GM03348 (cell line): ENCODE data around the gene ROR1.
A peak's percentile ranks its signal among the peaks of the same experiment; 100 is the strongest.

Source experiments
- DNase-seq: peaks from one replicate; pipeline ENCODE4 v3.0.0; 2012; ENCODE audit warnings: low spot score

The ROR1 gene

GRCh38 chr1:64060611-64061302 lies 286.9 kb downstream of the ROR1 start:
- no peak for DNase-seq

- no peak for DNase-seq
Observed at GRCh38 chr1:64061430-64062104, 287.8 kb downstream of the ROR1 start.

GRCh38 chr1:64062529-64062928 lies 288.7 kb downstream of the ROR1 start:
- no peak for DNase-seq

DNA sequence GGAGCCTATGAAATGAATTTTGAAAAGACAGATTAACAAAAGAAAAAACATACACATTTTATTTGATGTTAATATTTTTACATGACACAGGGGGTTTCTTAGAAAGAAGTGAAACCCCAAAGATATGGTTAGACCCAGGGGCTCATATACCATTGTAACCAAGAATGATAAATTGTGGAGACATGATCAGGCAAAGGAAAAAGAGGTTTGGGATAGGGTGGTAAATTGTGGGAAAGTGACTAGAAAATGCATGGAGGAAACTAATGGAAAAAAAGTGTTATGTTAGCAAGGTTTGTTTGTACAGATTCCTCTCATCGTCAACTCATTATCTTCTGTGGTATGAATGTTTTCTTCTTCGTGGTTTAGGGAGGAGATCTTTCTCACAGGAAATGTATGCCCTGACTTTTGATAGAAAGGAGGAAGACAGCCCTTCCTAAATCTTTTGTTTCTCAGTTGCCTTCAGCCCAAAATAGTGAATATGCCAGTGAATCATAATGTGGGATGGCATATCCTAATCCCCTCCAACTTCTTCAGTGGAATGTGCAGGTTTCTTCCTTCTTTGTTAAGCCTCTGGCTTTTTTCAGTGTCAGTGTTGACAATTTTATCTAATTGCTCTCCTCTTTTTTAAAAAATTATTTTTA lies 289.2 kb downstream of the ROR1 start:
- peak; percentile 54 for DNase-seq

DNA sequence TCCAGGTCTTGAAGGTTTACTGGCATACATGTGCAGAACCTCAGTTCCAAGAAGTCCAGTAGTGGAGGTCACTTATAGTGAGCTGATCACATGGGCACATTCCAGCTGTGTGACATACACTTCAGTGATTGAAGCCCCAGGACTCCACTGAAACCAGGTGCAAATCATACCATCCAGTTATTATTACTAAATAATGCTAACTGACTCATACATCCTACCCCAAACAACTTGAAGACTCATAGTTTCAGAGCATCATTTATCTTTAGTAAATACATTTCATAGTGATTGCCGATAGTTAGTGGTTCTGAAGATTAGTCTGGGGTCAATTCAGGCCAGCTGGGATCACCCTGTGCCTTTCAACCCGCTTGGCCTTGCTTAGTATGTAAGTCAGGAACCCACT lies 291.8 kb downstream of the ROR1 start:
- no peak for DNase-seq

GRCh38 chr1:64072089-64072793 lies 298.4 kb downstream of the ROR1 start:
- no peak for DNase-seq

- DNase-seq = no peak
Observed at GRCh38 chr1:64073705-64074104, 299.9 kb downstream of the ROR1 start.

GRCh38 chr1:64074767-64075166 lies 300.9 kb downstream of the ROR1 start:
- DNase-seq = no peak

DNA sequence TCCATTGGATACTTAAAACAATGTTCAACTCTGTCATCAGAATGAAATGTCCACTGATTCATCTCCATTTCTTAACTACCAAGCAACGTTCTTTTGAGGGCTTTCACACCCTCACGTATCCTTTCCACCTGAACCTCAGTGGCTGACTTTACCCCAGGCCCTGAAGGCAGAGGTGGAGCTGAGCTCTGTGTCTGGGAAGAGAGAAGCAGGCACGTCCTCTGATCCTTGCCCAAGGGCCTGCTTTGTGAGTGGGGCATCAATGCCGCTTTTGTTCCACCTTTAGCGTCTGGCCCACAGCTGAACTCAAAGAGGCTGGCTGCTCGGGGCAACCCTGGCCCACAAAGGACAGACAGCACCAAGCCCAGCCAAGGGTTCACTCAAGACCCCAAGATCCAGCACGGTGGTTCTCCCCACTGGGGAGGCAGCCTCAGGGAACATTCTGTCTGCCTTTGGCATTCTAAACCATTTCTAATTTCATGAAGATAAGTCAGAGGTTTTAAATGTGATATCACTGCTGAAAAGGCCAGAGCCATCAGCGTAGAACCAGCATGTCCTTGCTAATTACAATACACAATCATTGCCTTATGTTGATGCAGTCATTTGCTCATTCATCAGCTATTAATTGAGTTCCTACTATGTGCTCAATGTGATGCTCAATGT lies 303.6 kb downstream of the ROR1 start:
- no peak for DNase-seq

DNA sequence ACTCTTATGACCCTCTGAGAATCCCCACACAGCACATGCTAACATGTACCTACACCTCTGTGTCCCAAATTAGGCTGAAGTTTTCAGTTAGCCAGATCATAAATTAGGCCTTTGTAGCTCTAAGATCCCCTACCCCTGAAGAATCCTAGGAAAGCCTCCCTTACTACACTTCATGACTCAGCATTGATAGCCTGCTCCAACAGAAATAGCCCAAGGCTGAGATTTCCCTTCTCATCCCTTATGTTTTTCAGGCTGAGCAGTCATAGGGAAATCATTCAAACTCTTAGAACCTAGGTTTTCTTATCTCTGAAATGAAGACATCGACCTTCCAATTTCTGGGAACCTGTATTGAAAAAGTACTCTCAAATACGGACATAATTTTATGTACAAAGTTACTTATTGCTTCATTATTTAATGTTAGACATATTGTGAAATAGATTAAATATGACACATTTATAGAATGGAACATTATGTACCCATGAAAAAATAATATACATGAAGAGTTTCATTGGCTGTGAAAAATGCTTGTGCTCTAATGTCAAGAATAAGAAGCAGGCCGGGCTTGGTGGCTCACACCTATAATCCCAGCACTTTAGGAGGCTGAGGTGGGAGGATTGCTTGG lies 307.2 kb downstream of the ROR1 start:
- peak; percentile 18 for DNase-seq

DNA sequence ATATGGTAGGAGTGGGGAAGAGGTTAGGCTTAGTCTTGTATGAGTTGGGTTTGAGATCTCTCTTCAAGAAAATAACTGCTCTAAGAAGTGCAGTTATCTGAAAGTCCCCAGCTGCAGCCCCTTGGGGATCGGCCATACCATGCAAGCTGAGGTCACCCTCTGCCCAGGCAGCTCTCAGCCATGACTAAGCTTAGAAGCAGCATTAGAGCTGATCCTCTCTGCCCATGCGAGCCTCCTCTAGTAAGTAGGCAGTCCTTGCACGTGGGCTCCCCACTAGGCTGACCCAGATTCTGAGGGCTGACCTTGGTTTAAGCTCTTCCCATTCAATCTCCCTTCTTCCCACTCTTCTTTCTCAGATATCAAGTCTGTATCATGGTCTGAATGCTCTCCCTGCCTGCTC lies 308.6 kb downstream of the ROR1 start:
- peak; percentile 29 for DNase-seq

- DNase-seq = no peak
Observed at GRCh38 chr1:64084451-64084850, 310.6 kb downstream of the ROR1 start.

GRCh38 chr1:64087768-64088167 lies 314.0 kb downstream of the ROR1 start:
- DNase-seq = peak; percentile 55

- DNase-seq = no peak
Observed at GRCh38 chr1:64090436-64090835, 316.6 kb downstream of the ROR1 start.

GRCh38 chr1:64092851-64093371 lies 319.1 kb downstream of the ROR1 start:
- DNase-seq = no peak

DNA sequence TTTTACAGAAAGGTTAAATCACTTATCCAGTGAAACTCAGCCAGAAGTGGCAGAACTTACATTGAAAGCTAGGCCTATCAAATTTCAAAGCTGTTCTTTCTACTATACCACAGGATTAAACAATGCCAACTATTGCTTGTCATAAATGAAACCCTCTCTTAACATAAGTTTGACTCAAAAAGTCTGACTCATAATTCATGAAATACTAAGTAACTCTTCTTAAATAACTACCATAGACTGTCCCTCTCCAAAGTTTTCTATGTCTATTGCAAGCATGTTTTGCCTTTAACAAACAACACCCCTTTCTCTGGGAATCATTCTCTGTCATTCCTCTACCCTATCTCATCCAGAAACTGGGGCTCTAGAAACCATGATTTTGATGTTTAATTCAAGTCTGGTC lies 320.1 kb downstream of the ROR1 start:
- DNase-seq = no peak

DNA sequence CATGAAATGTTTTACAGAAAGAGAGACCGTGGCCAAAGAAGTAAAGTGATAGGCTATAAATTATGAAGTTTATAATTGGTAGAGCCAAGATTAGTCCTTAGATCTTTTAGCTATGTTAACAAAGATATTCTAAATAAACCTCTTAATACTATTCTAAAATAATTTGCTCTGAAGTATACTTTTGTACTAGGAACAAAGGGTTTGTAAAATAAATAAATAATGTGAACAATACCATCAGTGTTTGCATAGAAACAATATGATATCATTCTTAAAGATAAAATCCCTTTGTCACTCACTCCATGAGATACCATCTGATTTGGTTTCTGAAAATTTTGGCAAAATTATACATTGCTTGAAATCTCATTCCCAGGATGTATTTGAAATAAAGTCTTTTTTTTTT lies 322.0 kb downstream of the ROR1 start:
- no peak for DNase-seq

DNA sequence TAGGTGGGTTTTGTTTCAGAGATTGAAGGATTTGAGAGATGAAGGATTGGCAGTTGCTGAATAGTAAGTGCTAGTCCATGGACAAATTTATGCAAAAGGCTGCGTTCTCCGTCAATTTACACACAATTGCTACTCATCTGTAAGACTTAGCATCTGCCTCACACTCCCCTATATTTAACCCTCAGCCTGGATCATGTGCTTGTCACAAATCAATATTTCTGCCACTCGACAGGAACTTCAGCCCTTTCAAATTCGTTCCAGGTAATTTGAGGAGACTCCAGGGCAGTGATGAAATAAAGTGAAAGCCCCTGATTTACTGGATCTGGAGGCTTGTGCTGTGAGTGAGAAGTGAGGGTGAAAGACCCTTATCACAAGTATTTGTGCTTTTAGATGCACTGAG lies 324.0 kb downstream of the ROR1 start:
- DNase-seq = no peak

- DNase-seq = no peak
Observed at GRCh38 chr1:64098436-64098835, 324.6 kb downstream of the ROR1 start.

DNA sequence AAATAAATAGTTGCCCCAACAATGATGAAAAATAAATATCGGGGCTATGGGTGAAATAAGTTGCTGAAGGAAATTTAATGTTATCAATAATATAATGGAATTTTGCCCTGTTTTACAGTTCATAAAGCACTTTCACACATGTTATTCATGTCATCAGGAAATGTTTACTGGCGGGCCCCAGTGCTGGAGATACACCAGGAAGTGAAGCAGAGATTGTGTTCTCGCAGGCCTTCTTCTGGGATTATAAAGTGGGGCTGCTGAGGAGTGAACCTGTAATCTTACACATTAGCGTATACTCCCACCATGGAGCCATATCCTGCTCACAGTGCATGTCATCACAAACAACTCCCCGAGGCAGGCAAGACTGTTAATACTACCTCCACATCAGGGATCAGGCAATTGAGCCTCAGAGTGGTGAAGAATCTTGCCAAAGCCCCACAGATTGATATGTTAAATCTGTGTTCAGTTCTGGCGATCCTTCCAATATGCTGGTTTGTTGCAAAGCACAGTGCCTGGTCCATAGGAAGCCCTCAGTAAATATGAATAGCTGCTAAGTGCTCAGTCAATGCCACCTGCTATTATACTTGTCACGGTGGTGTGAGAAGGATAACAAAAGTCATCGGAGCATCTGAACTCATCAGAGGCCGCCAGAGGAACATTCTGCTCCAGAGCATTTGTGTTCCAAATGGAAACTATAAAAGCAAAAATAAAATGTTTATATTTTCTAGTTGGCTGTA lies 325.2 kb downstream of the ROR1 start:
- DNase-seq = no peak

DNA sequence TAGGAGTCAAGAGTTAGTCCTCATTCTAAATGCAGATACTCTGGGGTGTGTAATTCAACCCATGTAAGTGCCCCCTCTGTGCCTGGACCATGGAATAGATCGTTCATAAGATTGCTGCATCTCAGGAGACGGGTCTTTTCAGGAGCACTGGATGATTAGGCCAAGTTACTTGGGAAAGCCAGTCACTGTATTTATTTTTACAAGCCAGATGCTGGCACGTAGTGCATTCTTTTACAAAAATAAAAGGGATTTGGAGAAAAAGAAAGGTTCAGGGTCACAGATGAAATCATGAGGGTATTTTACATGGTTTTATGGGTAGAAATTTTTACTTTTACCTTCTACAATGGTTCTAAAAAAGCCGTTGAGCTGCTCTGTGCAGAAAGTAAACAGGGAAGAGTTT lies 327.0 kb downstream of the ROR1 start:
- no peak for DNase-seq
